PC-3 (cell line): ENCODE results near the gene CANT1. TPM values are rescaled to one million over a fixed set of nuclear protein-coding genes. Genes with fewer than 3 reads are reported as not detected.

ENCODE experiments used
- ATAC-seq: fragments of 200-7000 bp; cut with Tn5 transposase; 2 replicates; pipeline ENCODE4 v1.9.1; 2020; ENCODE audit warnings: mild to moderate bottlenecking, moderate library complexity
- BruUV-seq: library from RNA; stranded (reverse); fragments of 400-500 nt; replicated peaks from 2 replicates; lab custom pipeline; 2021; lab: Mats Ljungman, UMichigan
- CTCF ChIA-PET: fragments of 300-600 bp; sonication (Branson Sonifier 250); formaldehyde crosslinking; loops from one replicate; lab custom pipeline; 2022; ENCODE audit warnings: antibody characterized with exemption; lab: Charles Lee
- POLR2A ChIA-PET: fragments of 300-600 bp; sonication (Branson Sonifier 250); formaldehyde crosslinking; loops from one replicate; lab custom pipeline; 2022; ENCODE audit warnings: antibody characterized with exemption; ENCODE audit not compliant: unreplicated experiment; lab: Charles Lee
- DNase-seq: peaks from one replicate; pipeline ENCODE4 v3.0.0-alpha.2; 2015
- H2AFZ ChIP-seq: fragments of 300-600 bp; sonication (generic); 2 replicates; pipeline ENCODE4 v1.6.0; 2016; ENCODE audit warnings: antibody characterized with exemption, low read length
- H3F3A ChIP-seq: fragments of 300-600 bp; sonication (generic); one replicate; pipeline ENCODE4 v1.6.0; 2017; ENCODE audit warnings: antibody characterized with exemption, low read length, control low read depth, mild to moderate bottlenecking; ENCODE audit not compliant: unreplicated experiment
- H3K27ac ChIP-seq: fragments of 300-600 bp; sonication (generic); 2 replicates; pipeline ENCODE4 v1.5.1; 2016; ENCODE audit warnings: mild to moderate bottlenecking, low read length
- H3K27me3 ChIP-seq: fragments of 300-600 bp; sonication (generic); 2 replicates; pipeline ENCODE4 v1.6.1; 2016; ENCODE audit warnings: low read length, mixed read lengths
- H3K36me3 ChIP-seq: fragments of 300-600 bp; sonication (generic); 2 replicates; pipeline ENCODE4 v1.6.1; 2016; ENCODE audit warnings: low read depth, mixed run types, low read length, mixed read lengths
- H3K4me1 ChIP-seq: fragments of 300-600 bp; sonication (generic); 2 replicates; pipeline ENCODE4 v1.5.1; 2016; ENCODE audit warnings: low read length; ENCODE audit not compliant: insufficient read depth
- H3K4me2 ChIP-seq: fragments of 300-600 bp; sonication (generic); 2 replicates; pipeline ENCODE4 v1.6.0; 2016; ENCODE audit warnings: low read length
- H3K4me3 ChIP-seq: fragments of 300-600 bp; sonication (generic); 2 replicates; pipeline ENCODE4 v1.5.1; 2016; ENCODE audit warnings: mild to moderate bottlenecking, low read length, mixed read lengths
- H3K79me2 ChIP-seq: fragments of 300-600 bp; sonication (generic); 2 replicates; pipeline ENCODE4 v1.6.1; 2017; ENCODE audit warnings: low read length, mixed read lengths
- H3K9ac ChIP-seq: fragments of 300-600 bp; sonication (generic); 2 replicates; pipeline ENCODE4 v1.6.0; 2016; ENCODE audit warnings: mild to moderate bottlenecking, low read length
- H3K9me2 ChIP-seq: fragments of 300-600 bp; sonication (generic); replicated peaks from 2 replicates; pipeline ENCODE4 v1.6.1; 2016; ENCODE audit warnings: mixed run types, low read length, mixed read lengths
- H3K9me3 ChIP-seq: fragments of 300-600 bp; sonication (generic); 2 replicates; pipeline ENCODE4 v1.6.1; 2016; ENCODE audit warnings: low read length, mixed read lengths
- H4K20me1 ChIP-seq: fragments of 300-600 bp; sonication (generic); 2 replicates; pipeline ENCODE4 v1.6.1; 2016; ENCODE audit warnings: low read length, mixed read lengths
- EZH2 ChIP-seq: fragments of 300-600 bp; sonication (generic); IDR thresholded peaks from one replicate; pipeline ENCODE4 v1.6.1; 2017; ENCODE audit warnings: antibody characterized with exemption, mild to moderate bottlenecking, low read length; ENCODE audit not compliant: unreplicated experiment
- EZH2phosphoT487 ChIP-seq: fragments of 300-600 bp; sonication (generic); IDR thresholded peaks from 2 replicates; pipeline ENCODE4 v1.6.1; 2018; ENCODE audit warnings: mild to moderate bottlenecking, antibody characterized with exemption, low read length, borderline replicate concordance
- intact Hi-C: fragments of 100-400 bp; cut with micrococcal nuclease; formaldehyde crosslinking; loops from 2 replicates; pipeline ENCODE4 v1.9.0; 2023
- total RNA-seq: library from RNA; depleted of rRNA; stranded (reverse); fragments of >200 nt; gene quantifications from 2 replicates; pipeline ENCODE4 v1.2.3, GENCODE V29; 2014
- TF ChIP-seq, protein P1 (sequence below): fragments of 300-600 bp; sonication (generic); conservative IDR thresholded peaks from 2 replicates; pipeline ENCODE4 v1.5.1; 2017; ENCODE audit warnings: antibody characterized with exemption, low read depth, mild to moderate bottlenecking, low read length

CANT1 gene
- total RNA-seq, 1 experiment from 2014 or later = 191 TPM

GRCh38 chr17:79034931-79035485 lies 25.4 kb upstream of the CANT1 start:
- H3K9me3 ChIP-seq = no peaks in the 10 kb centered on the region
- no peak overlapping the region for H2AFZ ChIP-seq
- H4K20me1 ChIP-seq = no peaks in the 10 kb centered on the region
- ChIA-PET POLR2A (no interaction called here), CTCF (no interaction called here)
- H3K79me2 ChIP-seq = no peaks in the 10 kb centered on the region
- no peak overlapping the region for H3K9ac ChIP-seq
- no peak overlapping the region for H3K4me2 ChIP-seq
- H3K36me3 ChIP-seq = no peaks in the 10 kb centered on the region
- DNase-seq = no peak
- no peaks in the 10 kb centered on the region for H3F3A ChIP-seq
- H3K4me1 ChIP-seq = peaks cover 34% of the 10 kb centered on the region
- intact Hi-C loops = no loop called here
- no peaks in the 10 kb centered on the region for H3K9me2 ChIP-seq
- no peak overlapping the region for H3K4me3 ChIP-seq
- no TSS peak for BruUV-seq
- TF ChIP-seq EZH2 (no peak), EZH2phosphoT487 (no peak)
- TF ChIP-seq, protein P1, sequence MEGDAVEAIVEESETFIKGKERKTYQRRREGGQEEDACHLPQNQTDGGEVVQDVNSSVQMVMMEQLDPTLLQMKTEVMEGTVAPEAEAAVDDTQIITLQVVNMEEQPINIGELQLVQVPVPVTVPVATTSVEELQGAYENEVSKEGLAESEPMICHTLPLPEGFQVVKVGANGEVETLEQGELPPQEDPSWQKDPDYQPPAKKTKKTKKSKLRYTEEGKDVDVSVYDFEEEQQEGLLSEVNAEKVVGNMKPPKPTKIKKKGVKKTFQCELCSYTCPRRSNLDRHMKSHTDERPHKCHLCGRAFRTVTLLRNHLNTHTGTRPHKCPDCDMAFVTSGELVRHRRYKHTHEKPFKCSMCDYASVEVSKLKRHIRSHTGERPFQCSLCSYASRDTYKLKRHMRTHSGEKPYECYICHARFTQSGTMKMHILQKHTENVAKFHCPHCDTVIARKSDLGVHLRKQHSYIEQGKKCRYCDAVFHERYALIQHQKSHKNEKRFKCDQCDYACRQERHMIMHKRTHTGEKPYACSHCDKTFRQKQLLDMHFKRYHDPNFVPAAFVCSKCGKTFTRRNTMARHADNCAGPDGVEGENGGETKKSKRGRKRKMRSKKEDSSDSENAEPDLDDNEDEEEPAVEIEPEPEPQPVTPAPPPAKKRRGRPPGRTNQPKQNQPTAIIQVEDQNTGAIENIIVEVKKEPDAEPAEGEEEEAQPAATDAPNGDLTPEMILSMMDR = no peak
- H3K27ac ChIP-seq = no peak overlapping the region
- H3K27me3 ChIP-seq = no peaks in the 10 kb centered on the region
- ATAC-seq = no peak

GRCh38 chr17:79033741-79034501 lies 24.4 kb upstream of the CANT1 start:
- Histone ChIP-seq H3K36me3 (no peaks in the 10 kb centered on the region), H3K9ac (no peak overlapping the region), H4K20me1 (no peaks in the 10 kb centered on the region), H3K9me3 (no peaks in the 10 kb centered on the region), H3K79me2 (no peaks in the 10 kb centered on the region), H3K4me2 (no peak overlapping the region), H3K9me2 (no peaks in the 10 kb centered on the region), H2AFZ (no peak overlapping the region), H3K27ac (no peak overlapping the region), H3K4me3 (no peak overlapping the region), H3F3A (no peaks in the 10 kb centered on the region), H3K27me3 (no peaks in the 10 kb centered on the region), H3K4me1 (peaks cover 25% of the 10 kb centered on the region)
- no TSS peak for BruUV-seq
- no peak for DNase-seq
- intact Hi-C loops = no loop called here
- ChIA-PET POLR2A (no interaction called here), CTCF (no interaction called here)
- TF ChIP-seq EZH2phosphoT487 (no peak), EZH2 (no peak)
- TF ChIP-seq, protein P1 = no peak
- ATAC-seq = no peak
